Measurements from ENCODE around the gene ATP1A2. TPM values are rescaled to one million over a fixed set of nuclear protein-coding genes. Genes with fewer than 3 reads are reported as not detected.

Gene ATP1A2
- total RNA-seq, 4 donors from 2014 or later, result 2.2 to 32.6 (median 5.3) TPM

DNA sequence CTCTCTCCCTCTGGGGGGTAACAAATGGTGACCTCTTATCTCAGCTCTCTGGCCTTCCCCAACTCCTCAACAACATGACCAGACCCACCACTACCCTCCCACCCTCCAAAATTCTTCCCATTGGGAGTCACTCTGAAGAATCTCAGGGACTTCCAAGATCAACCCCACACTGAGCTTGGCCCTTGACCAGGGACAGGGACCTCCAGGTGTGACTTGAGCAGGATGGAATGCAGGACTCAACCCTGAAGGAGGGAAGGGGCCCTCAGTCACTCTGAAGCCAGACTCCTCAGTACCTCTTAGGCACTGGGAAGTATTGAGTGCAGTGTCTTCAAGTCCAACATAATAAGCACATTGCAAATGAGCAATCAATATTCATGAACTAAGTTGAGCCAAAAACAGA lies 76.7 kb downstream of the ATP1A2 start:
- intact Hi-C loops (cut with DNase I), result no loop called here
- Histone ChIP-seq H3K9me3 (no peaks in the 10 kb centered on the region), H3K4me3 (no peak overlapping the region), H3K36me3 (no peaks in the 10 kb centered on the region), H3K4me1 (peaks cover 0 to 22% (median 7%) of the 10 kb centered on the region in 3 donors), H3K27me3 (no peaks in the 10 kb centered on the region), H3K27ac (no peak overlapping the region)
- TF ChIP-seq, protein P1, sequence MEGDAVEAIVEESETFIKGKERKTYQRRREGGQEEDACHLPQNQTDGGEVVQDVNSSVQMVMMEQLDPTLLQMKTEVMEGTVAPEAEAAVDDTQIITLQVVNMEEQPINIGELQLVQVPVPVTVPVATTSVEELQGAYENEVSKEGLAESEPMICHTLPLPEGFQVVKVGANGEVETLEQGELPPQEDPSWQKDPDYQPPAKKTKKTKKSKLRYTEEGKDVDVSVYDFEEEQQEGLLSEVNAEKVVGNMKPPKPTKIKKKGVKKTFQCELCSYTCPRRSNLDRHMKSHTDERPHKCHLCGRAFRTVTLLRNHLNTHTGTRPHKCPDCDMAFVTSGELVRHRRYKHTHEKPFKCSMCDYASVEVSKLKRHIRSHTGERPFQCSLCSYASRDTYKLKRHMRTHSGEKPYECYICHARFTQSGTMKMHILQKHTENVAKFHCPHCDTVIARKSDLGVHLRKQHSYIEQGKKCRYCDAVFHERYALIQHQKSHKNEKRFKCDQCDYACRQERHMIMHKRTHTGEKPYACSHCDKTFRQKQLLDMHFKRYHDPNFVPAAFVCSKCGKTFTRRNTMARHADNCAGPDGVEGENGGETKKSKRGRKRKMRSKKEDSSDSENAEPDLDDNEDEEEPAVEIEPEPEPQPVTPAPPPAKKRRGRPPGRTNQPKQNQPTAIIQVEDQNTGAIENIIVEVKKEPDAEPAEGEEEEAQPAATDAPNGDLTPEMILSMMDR (IDR thresholded peaks at IDR 0.05), result no peak
- TF ChIP-seq POLR2A (IDR thresholded peaks at IDR 0.05), result no peak
- DNase-seq, result no peak

Other genes with a start within 250 kb of the ATP1A2 start
- under 1 TPM in 2 of 4 donors, not detected in 2; 0.48 to 0.95 TPM for gene CFAP45, start 215.6 kb upstream of the ATP1A2 start, total RNA-seq
- gene TAGLN2, start 190.3 kb upstream of the ATP1A2 start, total RNA-seq, result 100 to 1,000 TPM; 308 to 468 (median 357) TPM
- 10 to 100 TPM in 1 of 4 donors, 1 to 10 TPM in 3; 4.2 to 12.0 (median 8.8) TPM for gene IGSF9, start 170.1 kb upstream of the ATP1A2 start, total RNA-seq
- under 1 TPM in 2 of 4 donors, not detected in 2; 0.92 to 0.99 TPM for gene SLAMF9, start 161.5 kb upstream of the ATP1A2 start, total RNA-seq
- 1 to 10 TPM; 2.7 to 3.8 (median 2.9) TPM for gene PIGM, start 83.8 kb upstream of the ATP1A2 start, total RNA-seq
- under 1 TPM in 1 of 4 donors, not detected in 3; 0.59 TPM for gene KCNJ10, start 45.6 kb upstream of the ATP1A2 start, total RNA-seq
- not detected for gene KCNJ9, start 34.2 kb upstream of the ATP1A2 start, total RNA-seq
- gene IGSF8, start 17.1 kb upstream of the ATP1A2 start, total RNA-seq, result 10 to 100 TPM; 17.0 to 19.6 (median 17.2) TPM
- gene ATP1A4, start 35.8 kb downstream of the ATP1A2 start, total RNA-seq, result 1 to 10 TPM in 1 of 4 donors, under 1 TPM in 1, not detected in 2; 0.19 to 1.8 TPM
- gene CASQ1, start 74.8 kb downstream of the ATP1A2 start, total RNA-seq, result under 1 TPM in 1 of 4 donors, not detected in 3; 0.95 TPM
- 10 to 100 TPM; 39.1 to 86.0 (median 69.8) TPM for gene PEA15, start 89.6 kb downstream of the ATP1A2 start, total RNA-seq
- gene DCAF8, start 146.8 kb downstream of the ATP1A2 start, total RNA-seq, result 100 to 1,000 TPM in 1 of 4 donors, 10 to 100 TPM in 3; 54.0 to 139 (median 58.6) TPM
- gene PEX19, start 169.4 kb downstream of the ATP1A2 start, total RNA-seq, result 10 to 100 TPM; 21.2 to 39.7 (median 25.1) TPM
- gene COPA, start 227.5 kb downstream of the ATP1A2 start, total RNA-seq, result 10 to 100 TPM; 74.9 to 99.8 (median 91.3) TPM
- gene NCSTN, start 227.6 kb downstream of the ATP1A2 start, total RNA-seq, result 10 to 100 TPM; 40.2 to 57.6 (median 49.8) TPM